ENCODE data around the gene COPB1. TPM values are rescaled to one million over a fixed set of nuclear protein-coding genes. Genes with fewer than 3 reads are reported as not detected.

Gene COPB1, protein sequence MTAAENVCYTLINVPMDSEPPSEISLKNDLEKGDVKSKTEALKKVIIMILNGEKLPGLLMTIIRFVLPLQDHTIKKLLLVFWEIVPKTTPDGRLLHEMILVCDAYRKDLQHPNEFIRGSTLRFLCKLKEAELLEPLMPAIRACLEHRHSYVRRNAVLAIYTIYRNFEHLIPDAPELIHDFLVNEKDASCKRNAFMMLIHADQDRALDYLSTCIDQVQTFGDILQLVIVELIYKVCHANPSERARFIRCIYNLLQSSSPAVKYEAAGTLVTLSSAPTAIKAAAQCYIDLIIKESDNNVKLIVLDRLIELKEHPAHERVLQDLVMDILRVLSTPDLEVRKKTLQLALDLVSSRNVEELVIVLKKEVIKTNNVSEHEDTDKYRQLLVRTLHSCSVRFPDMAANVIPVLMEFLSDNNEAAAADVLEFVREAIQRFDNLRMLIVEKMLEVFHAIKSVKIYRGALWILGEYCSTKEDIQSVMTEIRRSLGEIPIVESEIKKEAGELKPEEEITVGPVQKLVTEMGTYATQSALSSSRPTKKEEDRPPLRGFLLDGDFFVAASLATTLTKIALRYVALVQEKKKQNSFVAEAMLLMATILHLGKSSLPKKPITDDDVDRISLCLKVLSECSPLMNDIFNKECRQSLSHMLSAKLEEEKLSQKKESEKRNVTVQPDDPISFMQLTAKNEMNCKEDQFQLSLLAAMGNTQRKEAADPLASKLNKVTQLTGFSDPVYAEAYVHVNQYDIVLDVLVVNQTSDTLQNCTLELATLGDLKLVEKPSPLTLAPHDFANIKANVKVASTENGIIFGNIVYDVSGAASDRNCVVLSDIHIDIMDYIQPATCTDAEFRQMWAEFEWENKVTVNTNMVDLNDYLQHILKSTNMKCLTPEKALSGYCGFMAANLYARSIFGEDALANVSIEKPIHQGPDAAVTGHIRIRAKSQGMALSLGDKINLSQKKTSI
- total RNA-seq: 186 and 216 TPM in 2 replicates

DNA sequence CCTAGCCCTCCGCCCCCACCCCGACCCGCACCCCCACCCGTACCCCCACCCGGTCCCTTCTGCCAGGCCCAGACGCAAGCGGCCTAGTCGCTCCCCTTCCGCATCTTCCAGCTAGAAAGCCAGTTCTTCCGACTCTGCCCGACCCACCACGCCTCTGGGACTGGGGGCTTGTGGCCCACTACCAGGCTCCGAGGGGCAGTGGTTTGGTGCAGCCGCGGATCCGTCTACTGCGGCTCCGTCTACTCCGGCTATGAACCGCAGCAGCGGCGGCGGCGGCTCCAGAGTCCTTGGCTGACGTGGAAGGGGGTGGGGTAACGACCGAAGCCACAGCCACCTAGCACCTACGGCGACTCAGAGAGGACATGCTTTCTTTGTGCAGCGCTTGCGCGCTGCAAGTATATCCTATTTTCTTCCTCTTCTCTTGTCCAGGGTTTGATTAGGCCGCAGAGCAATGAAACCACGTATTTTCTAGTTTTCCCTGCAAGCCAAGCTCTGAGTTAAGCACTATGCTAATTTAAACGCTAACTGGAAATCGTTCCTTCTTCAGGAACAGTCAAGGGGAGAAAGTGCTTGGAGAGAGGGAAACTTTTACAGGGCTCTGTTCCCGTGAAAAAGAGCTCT is at the start of gene COPB1:
Gene COPB1 (minus strand): TSS at position 252 of the 621 bp plus-strand sequence. CDS start 883 bp downstream, outside the sequence.

DNA sequence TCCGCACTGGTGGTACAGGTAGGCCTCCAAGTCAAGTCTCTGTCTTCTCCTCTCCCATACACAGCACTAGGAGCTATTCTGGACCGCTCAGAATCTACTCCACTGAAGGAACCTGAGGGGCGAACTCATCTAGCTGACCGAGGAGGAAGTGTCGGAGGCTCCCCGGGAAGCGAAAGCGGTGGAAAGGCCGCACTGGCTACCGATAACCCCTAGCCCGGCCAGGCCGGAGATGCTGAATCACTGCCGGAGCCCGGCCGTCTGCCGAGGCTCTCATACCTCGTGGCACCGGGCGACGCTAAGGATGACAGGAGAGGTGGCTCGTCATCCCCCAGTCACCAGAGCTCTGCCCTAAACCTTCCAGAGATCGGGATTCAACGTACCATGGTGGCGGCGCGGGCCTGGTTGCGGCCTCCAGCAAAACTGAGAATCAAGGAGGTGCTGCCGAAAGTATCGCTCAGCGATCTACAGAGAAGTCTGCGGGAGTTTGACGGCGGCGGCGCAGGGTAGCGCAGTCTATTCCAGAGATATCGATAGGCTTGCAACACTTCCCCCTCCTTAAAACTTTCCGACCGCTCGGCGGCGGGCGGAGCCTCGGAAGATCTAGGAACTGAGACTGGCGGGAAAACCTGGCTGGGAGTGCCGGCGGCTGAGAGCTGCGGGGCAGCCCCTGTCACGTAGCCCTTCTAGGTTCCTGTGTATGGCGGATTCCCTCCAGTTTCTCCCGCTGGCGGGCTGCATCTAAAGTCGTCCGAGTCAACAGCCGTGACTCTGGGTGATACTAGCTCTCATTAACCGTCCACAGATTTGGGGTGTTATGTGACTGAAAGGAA is 20.5 kb upstream of the COPB1 start, which contains the start of gene PSMA1:
Gene PSMA1 (minus strand): TSS at position 470 of the 830 bp plus-strand sequence. CDS start 87 bp downstream, at position 383.

Other genes with a start within 250 kb of the COPB1 start
- gene RRAS2, start 140.6 kb downstream of the COPB1 start, total RNA-seq: 44.5 and 162 TPM in 2 replicates
- gene PSMA1, start 20.6 kb upstream of the COPB1 start, total RNA-seq: 140 and 171 TPM in 2 replicates
- 0.13 and 0.16 TPM in 2 replicates for gene PDE3B, start 144.0 kb upstream of the COPB1 start, total RNA-seq